ENCODE data around the gene C14orf119. TPM values are rescaled to one million over a fixed set of nuclear protein-coding genes. Genes with fewer than 3 reads are reported as not detected.

The C14orf119 gene
- total RNA-seq, 1 donor from 2014 or later = 56.8 TPM

DNA sequence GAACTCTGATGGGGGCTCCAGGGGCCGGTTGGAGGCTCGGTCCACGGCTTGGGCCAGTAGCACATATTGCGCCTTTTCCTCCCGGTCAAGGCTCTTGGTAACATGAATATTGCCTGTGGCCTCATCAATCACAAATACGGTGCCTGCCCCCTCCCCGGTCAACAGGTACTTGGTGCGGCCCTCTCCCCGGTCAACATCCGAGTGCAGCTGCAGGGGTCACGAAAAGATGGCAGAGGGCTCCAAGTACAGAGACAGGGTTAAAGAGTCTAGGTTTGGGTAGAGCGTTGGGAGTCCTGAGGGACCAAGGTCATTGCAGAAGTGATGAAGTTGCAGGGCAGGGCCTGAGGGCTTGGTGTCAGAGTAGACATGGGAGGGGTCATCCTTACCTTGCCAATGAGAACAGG, 40.2 kb upstream of the C14orf119 start:
- Mint-ChIP-seq H3K36me3 (ENCODE audit: low read depth) (peaks cover 6% of the 10 kb centered on the region), H3K27ac (ENCODE audit: unreplicated experiment) (no peak overlapping the region), H3K27me3 (ENCODE audit: low read depth) (no peaks in the 10 kb centered on the region), H3K4me3 (ENCODE audit: unreplicated experiment) (no peak overlapping the region), H3K9me3 (ENCODE audit: low read depth) (no peaks in the 10 kb centered on the region), H3K4me1 (ENCODE audit: low read depth) (peaks cover 23% of the 10 kb centered on the region)
- TF ChIP-seq, protein P1, sequence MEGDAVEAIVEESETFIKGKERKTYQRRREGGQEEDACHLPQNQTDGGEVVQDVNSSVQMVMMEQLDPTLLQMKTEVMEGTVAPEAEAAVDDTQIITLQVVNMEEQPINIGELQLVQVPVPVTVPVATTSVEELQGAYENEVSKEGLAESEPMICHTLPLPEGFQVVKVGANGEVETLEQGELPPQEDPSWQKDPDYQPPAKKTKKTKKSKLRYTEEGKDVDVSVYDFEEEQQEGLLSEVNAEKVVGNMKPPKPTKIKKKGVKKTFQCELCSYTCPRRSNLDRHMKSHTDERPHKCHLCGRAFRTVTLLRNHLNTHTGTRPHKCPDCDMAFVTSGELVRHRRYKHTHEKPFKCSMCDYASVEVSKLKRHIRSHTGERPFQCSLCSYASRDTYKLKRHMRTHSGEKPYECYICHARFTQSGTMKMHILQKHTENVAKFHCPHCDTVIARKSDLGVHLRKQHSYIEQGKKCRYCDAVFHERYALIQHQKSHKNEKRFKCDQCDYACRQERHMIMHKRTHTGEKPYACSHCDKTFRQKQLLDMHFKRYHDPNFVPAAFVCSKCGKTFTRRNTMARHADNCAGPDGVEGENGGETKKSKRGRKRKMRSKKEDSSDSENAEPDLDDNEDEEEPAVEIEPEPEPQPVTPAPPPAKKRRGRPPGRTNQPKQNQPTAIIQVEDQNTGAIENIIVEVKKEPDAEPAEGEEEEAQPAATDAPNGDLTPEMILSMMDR (IDR thresholded peaks at IDR 0.05) = no peak
- no peak for DNase-seq (ENCODE audit: low spot score)

DNA sequence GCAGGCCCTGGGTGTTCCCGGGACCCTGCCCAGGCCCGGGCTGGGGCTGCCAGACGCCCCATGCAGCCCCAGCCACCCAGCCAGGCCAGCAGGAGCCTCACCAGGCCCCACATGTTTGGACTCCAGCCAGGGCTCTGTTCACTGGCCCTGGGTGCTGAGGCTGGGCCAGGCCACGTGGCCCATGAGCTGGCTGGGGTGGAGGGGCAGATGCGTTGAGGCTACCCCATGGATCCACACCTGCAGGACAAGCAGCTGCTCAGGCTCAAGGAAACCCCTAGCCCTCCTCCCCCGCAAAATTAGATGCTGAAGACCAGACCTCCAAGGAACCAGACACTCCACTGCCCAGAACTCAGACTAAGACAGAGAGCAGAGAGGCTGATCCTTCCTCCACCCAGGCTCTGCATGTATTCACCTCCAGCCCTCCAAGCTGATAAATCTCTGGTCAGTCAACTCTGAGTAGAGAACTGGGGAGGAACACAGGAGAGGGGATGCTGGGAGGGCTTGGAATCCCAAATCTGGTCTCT, 39.6 kb upstream of the C14orf119 start:
- Mint-ChIP-seq H3K4me1 (ENCODE audit: low read depth) (peaks cover 23% of the 10 kb centered on the region), H3K9me3 (ENCODE audit: low read depth) (no peaks in the 10 kb centered on the region), H3K27me3 (ENCODE audit: low read depth) (no peaks in the 10 kb centered on the region), H3K4me3 (ENCODE audit: unreplicated experiment) (no peak overlapping the region), H3K36me3 (ENCODE audit: low read depth) (peaks cover 6% of the 10 kb centered on the region), H3K27ac (ENCODE audit: unreplicated experiment) (no peak overlapping the region)
- TF ChIP-seq, protein P1 (IDR thresholded peaks at IDR 0.05) = no peak
- no peak for DNase-seq (ENCODE audit: low spot score)

DNA sequence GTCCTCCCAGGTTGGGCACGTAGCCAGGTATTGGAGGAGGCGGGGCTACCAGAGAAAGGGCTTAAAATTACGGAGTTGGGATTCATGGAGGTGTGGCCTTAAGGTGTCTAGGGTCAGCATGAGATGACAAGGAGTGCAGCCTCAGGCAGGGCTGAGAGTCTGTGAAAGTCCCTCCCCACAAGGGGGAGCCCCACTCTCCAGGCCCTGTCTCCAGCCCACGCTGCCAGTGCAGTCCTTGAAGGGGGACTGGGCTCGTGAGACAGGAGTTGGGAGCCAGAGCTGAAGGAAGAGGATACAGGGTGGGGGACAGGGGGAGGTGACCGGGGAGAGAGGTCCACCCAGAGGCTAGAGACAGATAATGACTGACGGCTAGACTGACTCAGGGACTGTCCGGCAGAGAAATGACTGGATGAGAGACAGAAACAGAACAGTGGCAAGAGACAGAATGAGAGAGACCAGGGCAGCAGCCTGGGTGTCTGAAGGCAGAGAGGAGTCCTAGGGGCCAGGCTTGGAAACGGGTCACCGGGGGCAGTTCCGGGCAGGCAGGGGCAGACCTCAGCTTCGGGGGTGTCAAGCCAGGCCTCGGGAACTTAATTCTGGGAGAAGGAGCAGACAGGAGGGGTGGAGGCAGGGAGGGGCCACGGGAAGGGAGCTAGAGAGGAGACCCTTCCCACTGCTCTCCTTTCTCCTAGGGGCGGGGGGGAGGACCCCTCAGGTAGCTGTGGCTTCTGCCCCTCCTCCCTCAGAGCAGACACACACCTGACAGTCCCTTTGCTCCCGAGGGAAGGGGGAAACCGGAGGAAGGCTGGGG, 39.0 kb upstream of the C14orf119 start:
- Mint-ChIP-seq H3K4me3 (ENCODE audit: unreplicated experiment) (peak overlapping the region; percentile 73), H3K36me3 (ENCODE audit: low read depth) (peaks cover 12% of the 10 kb centered on the region), H3K27ac (ENCODE audit: unreplicated experiment) (peak overlapping the region; percentile 83), H3K4me1 (ENCODE audit: low read depth) (peaks cover 23% of the 10 kb centered on the region), H3K27me3 (ENCODE audit: low read depth) (no peaks in the 10 kb centered on the region), H3K9me3 (ENCODE audit: low read depth) (no peaks in the 10 kb centered on the region)
- no peak for DNase-seq (ENCODE audit: low spot score)
- TF ChIP-seq, protein P1 (IDR thresholded peaks at IDR 0.05) = peak; percentile 85

DNA sequence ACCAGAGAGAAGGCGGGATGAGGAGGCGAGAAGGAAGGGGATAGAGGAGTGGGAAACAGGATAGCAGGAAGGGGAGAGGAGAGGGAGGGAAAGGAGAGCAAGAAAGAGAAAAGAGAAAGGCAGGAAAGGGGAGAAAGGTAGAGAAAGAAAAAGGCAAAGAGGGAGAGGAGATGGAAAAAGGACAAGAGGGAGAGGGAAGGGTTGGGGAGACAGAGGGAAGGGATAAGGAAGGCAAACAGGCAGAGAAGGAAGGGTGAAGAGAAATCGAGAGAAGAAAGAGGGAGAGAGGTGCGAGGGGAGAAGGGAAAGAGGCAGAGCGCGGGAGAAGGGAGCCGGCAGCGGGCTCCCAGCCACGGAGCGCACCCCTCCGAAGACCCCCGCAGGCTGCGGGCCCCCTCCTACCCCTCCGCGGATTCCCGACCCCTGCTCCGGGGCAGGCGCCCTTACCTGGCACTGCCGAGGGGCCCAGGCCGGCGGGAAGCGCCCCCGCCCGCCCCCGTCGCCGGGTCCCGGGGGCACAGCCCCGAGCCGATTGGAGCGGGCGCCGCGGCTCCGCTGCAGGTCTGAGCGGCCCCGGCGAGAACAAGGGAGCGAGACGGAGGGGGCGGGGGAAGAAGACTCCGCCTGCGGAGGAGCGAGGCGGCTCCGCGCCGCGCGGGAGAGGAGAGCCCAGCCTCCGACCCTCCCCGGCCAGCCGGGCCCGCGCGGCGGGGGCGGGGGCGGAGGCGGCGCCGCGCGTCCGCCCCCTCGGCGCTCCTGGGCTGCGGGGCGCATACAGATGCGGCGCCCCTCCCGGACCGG, 38.1 kb upstream of the C14orf119 start, which contains the start of gene CDH24:
TSS of gene CDH24 (minus strand) at position 565 of the 801 bp plus-strand sequence. CDS start 1,787 bp downstream, outside the sequence.
- Mint-ChIP-seq H3K27me3 (ENCODE audit: low read depth) (no peaks in the 10 kb centered on the region), H3K36me3 (ENCODE audit: low read depth) (peaks cover 15% of the 10 kb centered on the region), H3K4me1 (ENCODE audit: low read depth) (peaks cover 31% of the 10 kb centered on the region), H3K27ac (ENCODE audit: unreplicated experiment) (peak within 1 kb of the TSS; percentile 86), H3K9me3 (ENCODE audit: low read depth) (no peaks in the 10 kb centered on the region), H3K4me3 (ENCODE audit: unreplicated experiment) (peak within 1 kb of the TSS; percentile 79)
- TF ChIP-seq, protein P1 (IDR thresholded peaks at IDR 0.05) = no peak
- no peak for DNase-seq (ENCODE audit: low spot score)

Data from chondrocyte (in vitro differentiated cells).